OCI-LY7 (cell line): Measurements from ENCODE around the gene BTBD2. TPM values are rescaled to one million over a fixed set of nuclear protein-coding genes. Genes with fewer than 3 reads are reported as not detected.
A peak's percentile ranks its signal among the peaks of the same experiment; 100 is the strongest.

Experiments
- BruUV-seq: library from RNA; stranded (reverse); fragments of 400-500 nt; replicated peaks from 2 replicates; lab custom pipeline; 2021; lab: Mats Ljungman, UMichigan
- CTCF ChIA-PET: fragments of 300-600 bp; sonication (Branson Sonifier 250); formaldehyde crosslinking; loops from one replicate; lab custom pipeline; 2022; ENCODE audit warnings: antibody characterized with exemption; ENCODE audit not compliant: unreplicated experiment; lab: Charles Lee
- POLR2A ChIA-PET: fragments of 300-600 bp; sonication (Branson Sonifier 250); formaldehyde crosslinking; loops from one replicate; lab custom pipeline; 2022; ENCODE audit warnings: antibody characterized with exemption; lab: Charles Lee
- DNase-seq: peaks from one replicate; pipeline ENCODE4 v3.0.0-alpha.2; 2015; ENCODE audit warnings: low spot score
- H2AFZ ChIP-seq: fragments of 200-600 bp; sonication (generic), shearing (Covaris generic); 2 replicates; pipeline ENCODE4 v1.6.1; 2014; ENCODE audit warnings: mild to moderate bottlenecking, antibody characterized with exemption, low read length, moderate library complexity
- H3K27ac ChIP-seq: fragments of 200-600 bp; sonication (generic); 2 replicates; pipeline ENCODE4 v1.5.1; 2014; ENCODE audit warnings: mixed run types, low read depth, mild to moderate bottlenecking, moderate library complexity, low read length, inconsistent platforms; ENCODE audit not compliant: poor library complexity, severe bottlenecking
- H3K36me3 ChIP-seq: fragments of 200-600 bp; sonication (generic); 2 replicates; pipeline ENCODE4 v1.6.1; 2014; ENCODE audit warnings: mild to moderate bottlenecking, antibody characterized with exemption, low read length, moderate library complexity, mixed read lengths; ENCODE audit not compliant: insufficient read depth
- H3K4me1 ChIP-seq: fragments of 200-600 bp; sonication (generic); 2 replicates; pipeline ENCODE4 v1.5.1; 2014; ENCODE audit warnings: mild to moderate bottlenecking, low read length; ENCODE audit not compliant: insufficient read depth, poor library complexity, severe bottlenecking
- H3K4me2 ChIP-seq: fragments of 200-600 bp; sonication (generic); 2 replicates; pipeline ENCODE4 v1.6.1; 2014; ENCODE audit warnings: mild to moderate bottlenecking, low read length
- H3K4me3 ChIP-seq: fragments of 200-600 bp; sonication (generic); 2 replicates; pipeline ENCODE4 v1.5.1; 2014; ENCODE audit warnings: mild to moderate bottlenecking, low read depth, low read length; ENCODE audit not compliant: poor library complexity, severe bottlenecking
- H3K79me2 ChIP-seq: fragments of 200-600 bp; sonication (generic); 2 replicates; pipeline ENCODE4 v1.6.1; 2016; ENCODE audit warnings: low read depth, mild to moderate bottlenecking, low read length, moderate library complexity, mixed read lengths; ENCODE audit not compliant: insufficient read depth
- H3K9me2 ChIP-seq: fragments of 200-600 bp; sonication (generic); 2 replicates; pipeline ENCODE4 v1.6.1; 2016; ENCODE audit warnings: mild to moderate bottlenecking, low read length, mixed read lengths; ENCODE audit not compliant: insufficient read depth
- H3K9me3 ChIP-seq: fragments of 200-600 bp; sonication (generic); 2 replicates; pipeline ENCODE4 v1.6.1; 2014; ENCODE audit warnings: mild to moderate bottlenecking, mixed run types, low read length, mixed read lengths
- H4K20me1 ChIP-seq: fragments of 200-600 bp; sonication (generic); 2 replicates; pipeline ENCODE4 v1.6.1; 2014; ENCODE audit warnings: mild to moderate bottlenecking, antibody characterized with exemption, low read length, moderate library complexity, mixed read lengths; ENCODE audit not compliant: insufficient read depth
- CTCF ChIP-seq: fragments of 200-600 bp; sonication (generic); conservative IDR thresholded peaks from 2 replicates; pipeline ENCODE4 v1.5.1; 2014; ENCODE audit warnings: mild to moderate bottlenecking, antibody characterized with exemption, low read length, moderate library complexity, mixed read lengths
- EZH2phosphoT487 ChIP-seq: fragments of 200-600 bp; sonication (generic); IDR thresholded peaks from 2 replicates; pipeline ENCODE4 v1.6.1; 2018; ENCODE audit warnings: low read depth, borderline replicate concordance, mild to moderate bottlenecking, mixed run types, antibody characterized with exemption, low read length, moderate library complexity, mixed read lengths
- intact Hi-C: fragments of 100-400 bp; cut with micrococcal nuclease; formaldehyde crosslinking; loops from one replicate; pipeline ENCODE4 v1.10.0; 2022; ENCODE audit not compliant: unreplicated experiment
- total RNA-seq, 2 experiments: library from RNA; depleted of rRNA in 1 of 2; stranded (reverse); fragments of >200 nt in 1 of 2; shearing (Covaris generic) in 1 of 2; gene quantifications; 2 replicates each; pipeline ENCODE4 v1.2.3, GENCODE V29; 2014 to 2022

Gene BTBD2
- total RNA-seq, 2 experiments from 2014 or later: 53.9 to 91.6 TPM

- intact Hi-C loops: no loop called here
- peaks cover 16% of the 10 kb centered on the region for H3K4me1 ChIP-seq
- POLR2A ChIA-PET: no interaction called here
- peaks cover 19% of the 10 kb centered on the region; the same call in 1 of the 2 replicates for H3K79me2 ChIP-seq
- peak overlapping the region; percentile 72 for H3K4me3 ChIP-seq
- no peak for TF ChIP-seq EZH2phosphoT487
- TF ChIP-seq CTCF: no peak
- H4K20me1 ChIP-seq: no peaks in the 10 kb centered on the region
- H3K9me2 ChIP-seq: no peaks in the 10 kb centered on the region
- no peaks in the 10 kb centered on the region for H3K9me3 ChIP-seq
- CTCF ChIA-PET: no interaction called here
- no peak overlapping the region for H3K27ac ChIP-seq
- H3K4me2 ChIP-seq: peak overlapping the region; percentile 87; the same call in 1 of the 2 replicates
- no TSS peak for BruUV-seq
- DNase-seq: no peak
- H3K36me3 ChIP-seq: peaks cover 32% of the 10 kb centered on the region
- H2AFZ ChIP-seq: no peak overlapping the region
Measured at GRCh38 chr19:2013683-2013961, 1.9 kb downstream of the BTBD2 start.

- POLR2A ChIA-PET: no interaction called here
- H3K36me3 ChIP-seq: peaks cover 34% of the 10 kb centered on the region
- H3K9me2 ChIP-seq: no peaks in the 10 kb centered on the region
- no peak overlapping the region for H2AFZ ChIP-seq
- no peak overlapping the region for H3K4me3 ChIP-seq
- DNase-seq: no peak
- no peak for TF ChIP-seq CTCF
- no peak for TF ChIP-seq EZH2phosphoT487
- H3K4me2 ChIP-seq: no peak overlapping the region
- H3K9me3 ChIP-seq: no peaks in the 10 kb centered on the region
- no TSS peak for BruUV-seq
- H3K4me1 ChIP-seq: peaks cover 16% of the 10 kb centered on the region
- peaks cover 19% of the 10 kb centered on the region; the same call in 1 of the 2 replicates for H3K79me2 ChIP-seq
- no peak overlapping the region for H3K27ac ChIP-seq
- CTCF ChIA-PET: no interaction called here
- intact Hi-C loops: no loop called here
- no peaks in the 10 kb centered on the region for H4K20me1 ChIP-seq
Measured at GRCh38 chr19:2012941-2013682, 2.4 kb downstream of the BTBD2 start.

- H3K4me2 ChIP-seq: no peak overlapping the region
- no TSS peak for BruUV-seq
- H3K9me2 ChIP-seq: no peaks in the 10 kb centered on the region
- intact Hi-C loops: no loop called here
- H3K9me3 ChIP-seq: no peaks in the 10 kb centered on the region
- H3K79me2 ChIP-seq: peaks cover 16% of the 10 kb centered on the region; the same call in 1 of the 2 replicates
- ChIA-PET POLR2A (no interaction called here), CTCF (no interaction called here)
- no peak for DNase-seq
- H3K4me3 ChIP-seq: no peak overlapping the region
- H4K20me1 ChIP-seq: no peaks in the 10 kb centered on the region
- peaks cover 8% of the 10 kb centered on the region for H3K4me1 ChIP-seq
- H2AFZ ChIP-seq: no peak overlapping the region
- TF ChIP-seq EZH2phosphoT487: no peak
- no peak for TF ChIP-seq CTCF
- no peak overlapping the region for H3K27ac ChIP-seq
- H3K36me3 ChIP-seq: peaks cover 34% of the 10 kb centered on the region
Measured at GRCh38 chr19:2011169-2011568, 4.3 kb downstream of the BTBD2 start.
